Vagina (tissue), 2 donors: ENCODE measurements around the gene FBXO42.

Source experiments
- CTCF ChIP-seq, 3 experiments: fragments of 450-650 bp in 2 of 3; fragments of 200-600 bp in 1 of 3; sonication (generic) in 1 of 3; IDR thresholded peaks; one replicate each; pipeline ENCODE4 v1.5.1; 2017 to 2019; ENCODE audit warnings: antibody characterized with exemption in 3 of 3, mild to moderate bottlenecking in 2 of 3, moderate library complexity in 2 of 3
- POLR2A ChIP-seq, 2 donors: fragments of 450-650 bp; IDR thresholded peaks; one replicate each; pipeline ENCODE4 v1.6.1; 2017; ENCODE audit warnings: antibody characterized with exemption in 2 of 2, mild to moderate bottlenecking in 2 of 2, moderate library complexity in 2 of 2
- POLR2AphosphoS5 ChIP-seq, 2 donors: sonication (generic); formaldehyde crosslinking; IDR thresholded peaks; one replicate each; pipeline ENCODE4 v1.9.0; 2017; ENCODE audit warnings: antibody characterized with exemption in 2 of 2, mild to moderate bottlenecking in 2 of 2, low read depth in 1 of 2; ENCODE audit not compliant: insufficient read depth in 1 of 2

DNA sequence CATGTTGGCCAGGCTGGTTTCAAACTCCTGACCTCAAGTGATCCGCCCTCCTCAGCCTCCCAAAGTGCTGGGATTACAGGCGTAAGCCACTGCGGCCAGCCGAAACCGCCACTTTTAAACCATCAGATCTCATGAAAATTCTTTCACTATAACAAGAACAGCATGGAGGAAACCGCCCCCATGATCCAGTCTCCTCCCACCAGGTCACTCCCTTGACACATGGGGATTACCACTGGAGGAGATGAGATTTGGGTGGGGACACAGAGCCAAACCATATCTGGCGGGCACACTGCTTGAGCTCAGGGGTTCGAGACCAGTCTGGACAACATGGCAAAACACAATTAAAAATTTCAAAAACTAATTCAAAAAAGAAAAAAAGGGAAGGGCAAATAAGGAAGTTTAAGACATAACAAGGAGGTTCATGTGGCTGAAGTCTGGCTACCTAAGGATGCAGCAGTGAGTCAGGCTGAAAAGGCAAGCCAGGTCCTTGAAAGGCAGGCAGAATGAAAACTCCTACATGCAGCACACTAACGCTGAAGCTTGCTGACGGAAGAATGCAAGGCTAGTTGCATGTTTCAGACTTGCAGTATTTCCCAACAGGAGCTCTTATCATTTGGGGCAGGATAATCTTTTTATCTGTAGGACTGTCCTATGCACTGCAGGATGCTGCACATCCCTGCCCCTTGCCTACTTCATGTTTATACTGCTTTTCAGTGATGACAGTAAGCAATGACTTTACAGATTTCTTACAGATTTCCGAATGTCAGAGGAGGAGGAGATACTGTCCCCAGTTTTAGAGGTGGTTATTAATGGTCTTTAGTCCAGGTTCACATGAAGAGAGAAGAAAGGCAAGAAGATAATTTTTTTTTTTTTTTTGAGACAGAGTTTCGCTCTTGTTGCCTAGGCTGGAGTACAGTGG, 49.3 kb downstream of the FBXO42 start:
- TF ChIP-seq POLR2AphosphoS5 (IDR thresholded peaks at IDR 0.05; ENCODE audit: insufficient read depth in 1 of 2, low read depth in 1 of 2) (no peak), CTCF (IDR thresholded peaks at IDR 0.05) (no peak), POLR2A (IDR thresholded peaks at IDR 0.05) (no peak)
